MCF 10A (cell line): ENCODE data around the gene FAM237B. TPM values are rescaled to one million over a fixed set of nuclear protein-coding genes. Genes with fewer than 3 reads are reported as not detected.
A peak's percentile ranks its signal among the peaks of the same experiment; 100 is the strongest.

Experiments used
- BruUV-seq: library from RNA; stranded (reverse); fragments of 400-500 nt; replicated peaks from 2 replicates; lab custom pipeline; 2021; lab: Mats Ljungman, UMichigan
- CTCF ChIA-PET: fragments of 300-600 bp; sonication (Branson Sonifier 250); formaldehyde crosslinking; extraction: SDS; loops from one replicate; lab custom pipeline; 2021; ENCODE audit warnings: antibody characterized with exemption, inconsistent platforms; lab: Yijun Ruan, JAX
- POLR2A ChIA-PET: fragments of 300-600, 350-650 bp; sonication (Branson Sonifier 250); formaldehyde crosslinking; extraction: SDS; loops from one replicate; lab custom pipeline; 2020; ENCODE audit warnings: antibody characterized with exemption, inconsistent platforms; lab: Yijun Ruan, JAX
- DNase-seq: peaks from one replicate; pipeline ENCODE4 v3.0.0-alpha.2; 2018; ENCODE audit not compliant: unreplicated experiment
- H3K27ac Mint-ChIP-seq: one replicate; pipeline ENCODE4 v1.8.0; 2022; ENCODE audit warnings: mild to moderate bottlenecking, low read depth, mixed read lengths; ENCODE audit not compliant: unreplicated experiment
- H3K27me3 Mint-ChIP-seq: one replicate; pipeline ENCODE4 v1.8.0; 2022; ENCODE audit warnings: mixed read lengths; ENCODE audit not compliant: insufficient read depth, unreplicated experiment
- H3K36me3 Mint-ChIP-seq: one replicate; pipeline ENCODE4 v1.8.0; 2022; ENCODE audit warnings: mild to moderate bottlenecking, moderate library complexity, mixed read lengths; ENCODE audit not compliant: insufficient read depth, unreplicated experiment
- H3K4me1 Mint-ChIP-seq: one replicate; pipeline ENCODE4 v1.8.0; 2022; ENCODE audit warnings: mixed read lengths; ENCODE audit not compliant: insufficient read depth, unreplicated experiment
- H3K4me3 Mint-ChIP-seq: one replicate; pipeline ENCODE4 v1.8.0; 2022; ENCODE audit warnings: mild to moderate bottlenecking, moderate library complexity, mixed read lengths; ENCODE audit not compliant: unreplicated experiment
- H3K9me3 Mint-ChIP-seq: one replicate; pipeline ENCODE4 v1.8.0; 2022; ENCODE audit warnings: mixed read lengths; ENCODE audit not compliant: unreplicated experiment
- intact Hi-C: fragments of 100-400 bp; cut with micrococcal nuclease; formaldehyde crosslinking; loops from 2 replicates; pipeline ENCODE4 v1.14.1; 2022
- total RNA-seq: library from RNA; stranded (reverse); gene quantifications from 2 replicates; pipeline ENCODE4 v1.2.3, GENCODE V29; 2022
- TF ChIP-seq, protein P1 (sequence below): fragments of 200-600 bp; IDR thresholded peaks from one replicate; pipeline ENCODE4 v1.8.0; 2022; ENCODE audit warnings: antibody characterized with exemption, mild to moderate bottlenecking; ENCODE audit not compliant: unreplicated experiment

FAM237B gene
- total RNA-seq, 1 experiment from 2014 or later: not detected

DNA sequence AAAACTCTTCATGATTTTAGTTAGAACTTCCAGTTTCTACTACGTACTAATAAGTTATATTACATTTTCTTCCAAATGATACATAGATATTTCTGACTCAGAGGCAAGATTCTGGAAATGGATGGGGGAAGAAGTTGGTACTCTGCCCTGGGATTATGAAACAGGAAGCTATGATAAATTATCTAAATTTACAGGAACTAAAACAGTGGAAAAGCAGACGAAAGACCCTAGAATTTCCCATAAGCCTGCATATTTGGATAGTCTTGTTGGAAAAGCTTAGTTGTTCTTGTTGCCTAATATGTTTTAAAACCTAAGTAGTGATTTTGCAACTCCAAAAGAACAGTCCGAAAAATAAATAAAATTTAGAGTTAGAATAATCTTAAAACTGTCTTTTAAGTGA lies 54.3 kb downstream of the FAM237B start:
- TF ChIP-seq, protein P1, sequence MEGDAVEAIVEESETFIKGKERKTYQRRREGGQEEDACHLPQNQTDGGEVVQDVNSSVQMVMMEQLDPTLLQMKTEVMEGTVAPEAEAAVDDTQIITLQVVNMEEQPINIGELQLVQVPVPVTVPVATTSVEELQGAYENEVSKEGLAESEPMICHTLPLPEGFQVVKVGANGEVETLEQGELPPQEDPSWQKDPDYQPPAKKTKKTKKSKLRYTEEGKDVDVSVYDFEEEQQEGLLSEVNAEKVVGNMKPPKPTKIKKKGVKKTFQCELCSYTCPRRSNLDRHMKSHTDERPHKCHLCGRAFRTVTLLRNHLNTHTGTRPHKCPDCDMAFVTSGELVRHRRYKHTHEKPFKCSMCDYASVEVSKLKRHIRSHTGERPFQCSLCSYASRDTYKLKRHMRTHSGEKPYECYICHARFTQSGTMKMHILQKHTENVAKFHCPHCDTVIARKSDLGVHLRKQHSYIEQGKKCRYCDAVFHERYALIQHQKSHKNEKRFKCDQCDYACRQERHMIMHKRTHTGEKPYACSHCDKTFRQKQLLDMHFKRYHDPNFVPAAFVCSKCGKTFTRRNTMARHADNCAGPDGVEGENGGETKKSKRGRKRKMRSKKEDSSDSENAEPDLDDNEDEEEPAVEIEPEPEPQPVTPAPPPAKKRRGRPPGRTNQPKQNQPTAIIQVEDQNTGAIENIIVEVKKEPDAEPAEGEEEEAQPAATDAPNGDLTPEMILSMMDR: no peak

More for the DNA sequence above, 54.3 kb downstream of the FAM237B start:
- intact Hi-C loops: no loop called here
- Mint-ChIP-seq H3K4me3 (no peak overlapping the region), H3K9me3 (no peaks in the 10 kb centered on the region), H3K4me1 (no peaks in the 10 kb centered on the region), H3K36me3 (no peaks in the 10 kb centered on the region), H3K27ac (no peak overlapping the region), H3K27me3 (no peaks in the 10 kb centered on the region)
- no TSS peak for BruUV-seq
- ChIA-PET CTCF (interaction anchor here (0.7 to 3.0 kb wide), 4 partner anchors 94 to 195 kb away, joined by 3 to 10 read pairs (median 6); partner anchors contain the start of gene STEAP1), POLR2A (no interaction called here)
- peak; percentile 68 for DNase-seq

Other genes with a start within 250 kb of the FAM237B start
- gene STEAP1, start 166.8 kb downstream of the FAM237B start, total RNA-seq: 3.1 and 3.2 TPM in 2 replicates
- gene STEAP2, start 109.6 kb downstream of the FAM237B start, total RNA-seq: 0.68 and 1.3 TPM in 2 replicates
- gene CFAP69, start 76.1 kb downstream of the FAM237B start, total RNA-seq: 2.9 and 3.7 TPM in 2 replicates
- gene GTPBP10, start 25.4 kb upstream of the FAM237B start, total RNA-seq: 41.6 and 51.1 TPM in 2 replicates
- 22.5 and 39.2 TPM in 2 replicates for gene CLDN12, start 82.2 kb upstream of the FAM237B start, total RNA-seq
- not detected in 2 replicates for gene PTTG1IP2, start 148.3 kb upstream of the FAM237B start, total RNA-seq